Measurements from ENCODE around the gene ELOVL7. TPM values are rescaled to one million over a fixed set of nuclear protein-coding genes. Genes with fewer than 3 reads are reported as not detected.
"Not testable (repeated sequence)": the region's sequence is repeated elsewhere in the genome, so short reads cannot be mapped to it uniquely, and the experiment has no call there.

The ELOVL7 gene
- total RNA-seq, 4 donors from 2014 or later: 41.5 to 96.9 (median 69.8) TPM

GRCh38 chr5:60887096-60887495, 43.0 kb upstream of the ELOVL7 start:
- no peak for DNase-seq (ENCODE audit: low spot score in 2 of 2)
- H3K4me3 ChIP-seq (ENCODE audit: low read depth, poor library complexity, severe bottlenecking): no peak overlapping the region
- WGBS, 2 donors: 93 to 98% methylated on average over 1 of the region's 1 CpG
- intact Hi-C loops (cut with DNase I; ENCODE audit: low total_unique reads): no loop called here
- TF ChIP-seq CTCF (IDR thresholded peaks at IDR 0.05) (no peak), POLR2A (IDR thresholded peaks at IDR 0.05) (no peak)

GRCh38 chr5:60886158-60886557, 42.1 kb upstream of the ELOVL7 start:
- TF ChIP-seq POLR2A (IDR thresholded peaks at IDR 0.05) (no peak), CTCF (IDR thresholded peaks at IDR 0.05) (no peak)
- no peak overlapping the region for H3K4me3 ChIP-seq (ENCODE audit: low read depth, poor library complexity, severe bottlenecking)
- 83 to 97% methylated on average over 5 of the region's 5 CpGs for WGBS, 2 donors
- intact Hi-C loops (cut with DNase I; ENCODE audit: low total_unique reads): no loop called here
- DNase-seq (ENCODE audit: low spot score in 2 of 2): no peak

GRCh38 chr5:60883229-60883628, 39.2 kb upstream of the ELOVL7 start:
- intact Hi-C loops (cut with DNase I; ENCODE audit: low total_unique reads): no loop called here
- DNase-seq (ENCODE audit: low spot score in 2 of 2): no peak
- TF ChIP-seq POLR2A (IDR thresholded peaks at IDR 0.05): no peak
- TF ChIP-seq CTCF (IDR thresholded peaks at IDR 0.05): no peak
- H3K4me3 ChIP-seq (ENCODE audit: low read depth, poor library complexity, severe bottlenecking): no peak overlapping the region

- intact Hi-C loops (cut with DNase I; ENCODE audit: low total_unique reads): no loop called here
- DNase-seq (ENCODE audit: low spot score in 2 of 2): no peak
- TF ChIP-seq POLR2A (IDR thresholded peaks at IDR 0.05) (no peak), CTCF (IDR thresholded peaks at IDR 0.05) (no peak)
- H3K4me3 ChIP-seq (ENCODE audit: low read depth, poor library complexity, severe bottlenecking): no peak overlapping the region
Observed at GRCh38 chr5:60872892-60873291, 28.8 kb upstream of the ELOVL7 start.

GRCh38 chr5:60870857-60871256, 26.8 kb upstream of the ELOVL7 start:
- 95 to 96% methylated on average over 3 of the region's 3 CpGs for WGBS, 2 donors
- intact Hi-C loops (cut with DNase I; ENCODE audit: low total_unique reads): no loop called here
- H3K4me3 ChIP-seq (ENCODE audit: low read depth, poor library complexity, severe bottlenecking): no peak overlapping the region

GRCh38 chr5:60860572-60860971, 16.5 kb upstream of the ELOVL7 start:
- WGBS, 2 donors: 92 to 95% methylated on average over 15 to 16 of the region's 16 CpGs
- intact Hi-C loops (cut with DNase I; ENCODE audit: low total_unique reads); DNase-seq (ENCODE audit: low spot score in 2 of 2); H3K4me3 ChIP-seq (ENCODE audit: low read depth, poor library complexity, severe bottlenecking): not testable (repeated sequence)

More at GRCh38 chr5:60870857-60871256, 26.8 kb upstream of the ELOVL7 start:
- TF ChIP-seq CTCF (IDR thresholded peaks at IDR 0.05): no peak
- no peak for DNase-seq (ENCODE audit: low spot score in 2 of 2)
